Duodenal mucosa (tissue), 2 donors: ENCODE results near the gene RAB36.

Experiments used
- H3K27ac ChIP-seq: one replicate; pipeline ENCODE4 v1.7.0; 2013; ENCODE audit warnings: low read depth, low read length
- H3K27me3 ChIP-seq, 2 donors: one replicate each; pipeline ENCODE4 v1.7.0; 2013; ENCODE audit warnings: low read length in 2 of 2, control low read depth in 1 of 2; ENCODE audit not compliant: insufficient read depth in 2 of 2, control insufficient read depth in 1 of 2
- H3K36me3 ChIP-seq, 2 donors: one replicate each; pipeline ENCODE4 v1.7.0; 2013; ENCODE audit warnings: low read length in 2 of 2, control low read depth in 1 of 2; ENCODE audit not compliant: insufficient read depth in 2 of 2, control insufficient read depth in 1 of 2
- H3K4me1 ChIP-seq, 2 donors: one replicate each; pipeline ENCODE4 v1.7.0; 2013; ENCODE audit warnings: low read length in 2 of 2, control low read depth in 1 of 2; ENCODE audit not compliant: insufficient read depth in 2 of 2, control insufficient read depth in 1 of 2
- H3K4me3 ChIP-seq, 2 donors: one replicate each; pipeline ENCODE4 v1.7.0; 2013; ENCODE audit warnings: low read length in 2 of 2, low read depth in 1 of 2
- H3K9ac ChIP-seq, 2 donors: one replicate each; pipeline ENCODE4 v1.7.0; 2013; ENCODE audit warnings: low read length in 2 of 2, low read depth in 1 of 2
- H3K9me3 ChIP-seq, 2 donors: one replicate each; pipeline ENCODE4 v1.7.0; 2013; ENCODE audit warnings: low read length in 2 of 2, control low read depth in 1 of 2; ENCODE audit not compliant: control insufficient read depth in 1 of 2

The RAB36 gene

DNA sequence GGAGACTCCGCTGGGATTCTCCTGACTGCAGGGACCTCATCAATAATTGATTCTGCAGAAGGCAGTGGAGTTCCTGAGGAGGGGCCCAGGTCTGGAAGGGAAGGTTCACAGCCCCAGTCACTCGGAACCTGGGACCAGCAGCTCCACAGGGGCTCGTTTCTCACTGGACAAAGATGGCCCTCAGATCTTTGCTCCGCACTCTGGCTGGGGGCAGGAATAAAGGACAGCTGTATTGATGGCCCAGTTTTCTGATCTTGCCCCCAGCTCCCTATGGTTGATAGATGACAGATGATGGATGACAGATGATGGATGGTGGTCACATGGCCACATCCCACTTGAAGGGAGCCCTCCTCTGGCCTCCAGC lies 23.7 kb downstream of the RAB36 start:
- no peak overlapping the region for H3K9ac ChIP-seq
- H3K9me3 ChIP-seq: no peaks in the 10 kb centered on the region
- H3K27me3 ChIP-seq: no peaks in the 10 kb centered on the region
- peaks cover 0 to 3% of the 10 kb centered on the region in 2 donors for H3K4me1 ChIP-seq
- H3K4me3 ChIP-seq: no peak overlapping the region
- no peak overlapping the region for H3K27ac ChIP-seq
- no peaks in the 10 kb centered on the region for H3K36me3 ChIP-seq

DNA sequence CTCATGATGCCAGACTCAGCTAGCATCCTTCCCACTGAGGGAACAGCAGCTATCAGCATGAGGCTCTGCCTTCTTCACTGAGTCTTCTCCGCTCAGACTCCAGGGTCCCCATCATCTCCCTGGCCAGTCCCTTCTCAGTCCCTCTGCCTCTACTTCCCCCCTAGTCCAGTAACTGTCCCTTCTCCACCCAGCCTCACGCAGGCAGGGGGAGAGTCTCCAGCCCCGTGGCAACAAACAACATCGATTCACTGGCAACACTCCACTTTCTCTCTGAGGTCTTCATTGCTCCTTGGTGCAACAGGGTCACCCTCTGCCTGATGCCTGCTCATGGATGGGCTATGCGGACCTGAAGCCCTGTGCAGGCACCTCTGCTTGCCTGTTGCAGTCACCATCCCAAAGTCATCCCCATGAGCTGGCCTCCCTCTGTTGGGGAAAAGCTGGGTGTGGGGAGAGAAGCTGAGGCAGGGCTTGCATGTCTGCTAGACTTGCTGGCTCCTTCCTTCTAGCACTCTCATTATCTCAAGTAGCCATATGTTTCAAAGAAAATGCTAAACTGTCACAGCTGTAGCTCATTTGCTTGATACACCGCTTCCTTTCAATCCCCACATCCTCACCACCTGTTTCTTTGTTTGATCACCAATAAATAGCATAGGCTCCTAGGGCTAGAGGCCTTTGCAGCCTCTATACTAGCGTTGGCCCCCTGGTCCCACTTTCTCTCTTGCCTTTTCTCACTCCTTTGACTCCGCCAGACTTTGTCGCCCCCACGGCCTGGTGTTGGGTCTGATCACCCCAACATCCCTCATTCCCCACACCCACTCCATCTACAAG lies 30.8 kb downstream of the RAB36 start:
- Histone ChIP-seq H3K36me3 (no peaks in the 10 kb centered on the region), H3K9me3 (peaks cover 0 to 9% of the 10 kb centered on the region in 2 donors), H3K9ac (no peak overlapping the region), H3K27me3 (no peaks in the 10 kb centered on the region), H3K4me3 (no peak overlapping the region), H3K27ac (no peak overlapping the region), H3K4me1 (peaks cover 17 to 23% of the 10 kb centered on the region in 2 donors)

DNA sequence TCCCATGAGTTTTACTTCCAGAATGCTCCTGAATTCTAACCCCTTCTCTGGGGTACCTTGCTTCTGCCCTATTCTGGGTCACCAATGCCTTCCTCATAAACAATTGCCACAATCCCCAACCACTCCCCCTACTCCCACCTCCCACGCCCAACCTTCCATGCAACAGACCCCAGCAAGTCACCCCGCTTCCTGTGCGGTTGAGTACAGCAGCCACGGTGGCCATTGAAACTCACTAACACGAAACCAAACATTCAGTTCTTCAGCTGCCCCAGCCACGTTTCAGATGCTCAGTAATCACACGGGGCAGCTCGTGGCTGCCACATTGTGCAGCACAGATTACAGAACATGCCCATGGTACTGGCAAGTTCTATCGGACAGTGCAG lies 31.4 kb downstream of the RAB36 start:
- Histone ChIP-seq H3K9me3 (peaks cover 0 to 9% of the 10 kb centered on the region in 2 donors), H3K27me3 (no peaks in the 10 kb centered on the region), H3K27ac (no peak overlapping the region), H3K36me3 (no peaks in the 10 kb centered on the region), H3K4me3 (no peak overlapping the region), H3K4me1 (peaks cover 20 to 27% of the 10 kb centered on the region in 2 donors), H3K9ac (no peak overlapping the region)

DNA sequence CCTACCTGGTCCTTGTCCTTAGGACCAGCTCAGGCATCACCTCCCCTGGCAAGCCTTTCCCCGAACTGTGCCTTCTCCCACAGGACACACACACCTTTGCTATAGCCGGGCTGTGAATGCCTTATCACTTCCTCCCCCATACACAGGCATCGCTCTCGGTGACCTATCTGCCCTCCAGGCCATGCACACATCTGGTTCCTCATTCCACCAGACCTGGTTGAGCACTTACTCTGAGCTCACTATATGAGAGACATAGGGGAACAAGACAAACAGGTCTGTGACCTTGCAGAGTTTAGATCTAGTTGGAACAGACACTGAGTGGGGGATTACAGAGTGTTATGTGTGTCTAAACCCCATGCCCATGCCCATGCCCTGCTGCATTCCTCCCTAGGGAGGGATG lies 31.9 kb downstream of the RAB36 start:
- Histone ChIP-seq H3K4me1 (peaks cover 25 to 33% of the 10 kb centered on the region in 2 donors), H3K36me3 (no peaks in the 10 kb centered on the region), H3K9ac (no peak overlapping the region), H3K27ac (no peak overlapping the region), H3K4me3 (no peak overlapping the region), H3K27me3 (no peaks in the 10 kb centered on the region), H3K9me3 (peaks cover 0 to 9% of the 10 kb centered on the region in 2 donors)

DNA sequence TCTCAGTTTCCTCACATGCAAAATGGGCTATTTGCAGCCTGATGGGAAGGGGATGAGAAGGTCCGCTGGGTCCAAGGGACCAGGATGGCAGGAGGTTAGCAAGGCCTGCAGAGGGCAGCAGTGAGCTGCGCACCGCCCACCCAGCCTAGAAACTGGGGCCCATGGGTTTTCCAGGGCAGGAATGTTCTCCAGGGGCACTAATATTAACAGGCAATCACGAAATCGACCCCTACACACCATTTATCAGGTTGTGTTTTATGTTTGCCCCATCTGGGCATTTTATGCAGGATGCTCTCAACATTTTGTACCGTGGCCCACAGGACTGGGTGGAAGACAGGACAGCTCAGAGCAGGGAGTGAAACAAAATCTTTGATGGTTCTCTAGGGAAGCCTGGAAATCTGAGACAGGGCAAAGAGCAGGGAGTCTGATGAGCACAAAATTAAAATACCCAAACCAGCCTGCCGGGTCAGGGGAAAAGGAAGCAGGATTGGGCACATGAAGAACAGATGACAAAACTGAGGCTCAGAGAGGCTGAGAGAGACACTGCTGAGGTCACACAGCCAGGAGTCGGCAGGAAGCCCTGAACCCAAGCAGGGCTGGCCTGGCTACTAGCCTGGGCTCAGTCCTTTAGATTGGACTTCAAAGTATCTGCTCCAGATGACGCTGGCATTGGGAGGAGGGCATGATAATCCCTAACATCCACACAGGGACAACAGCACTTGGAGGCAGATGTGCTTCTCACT lies 33.4 kb downstream of the RAB36 start:
- H3K27me3 ChIP-seq: no peaks in the 10 kb centered on the region
- peaks cover 0 to 9% of the 10 kb centered on the region in 2 donors for H3K9me3 ChIP-seq
- no peak overlapping the region for H3K4me3 ChIP-seq
- no peaks in the 10 kb centered on the region for H3K36me3 ChIP-seq
- peaks cover 40 to 48% of the 10 kb centered on the region in 2 donors for H3K4me1 ChIP-seq
- H3K27ac ChIP-seq: peak overlapping the region; percentile 36
- H3K9ac ChIP-seq: no peak overlapping the region

DNA sequence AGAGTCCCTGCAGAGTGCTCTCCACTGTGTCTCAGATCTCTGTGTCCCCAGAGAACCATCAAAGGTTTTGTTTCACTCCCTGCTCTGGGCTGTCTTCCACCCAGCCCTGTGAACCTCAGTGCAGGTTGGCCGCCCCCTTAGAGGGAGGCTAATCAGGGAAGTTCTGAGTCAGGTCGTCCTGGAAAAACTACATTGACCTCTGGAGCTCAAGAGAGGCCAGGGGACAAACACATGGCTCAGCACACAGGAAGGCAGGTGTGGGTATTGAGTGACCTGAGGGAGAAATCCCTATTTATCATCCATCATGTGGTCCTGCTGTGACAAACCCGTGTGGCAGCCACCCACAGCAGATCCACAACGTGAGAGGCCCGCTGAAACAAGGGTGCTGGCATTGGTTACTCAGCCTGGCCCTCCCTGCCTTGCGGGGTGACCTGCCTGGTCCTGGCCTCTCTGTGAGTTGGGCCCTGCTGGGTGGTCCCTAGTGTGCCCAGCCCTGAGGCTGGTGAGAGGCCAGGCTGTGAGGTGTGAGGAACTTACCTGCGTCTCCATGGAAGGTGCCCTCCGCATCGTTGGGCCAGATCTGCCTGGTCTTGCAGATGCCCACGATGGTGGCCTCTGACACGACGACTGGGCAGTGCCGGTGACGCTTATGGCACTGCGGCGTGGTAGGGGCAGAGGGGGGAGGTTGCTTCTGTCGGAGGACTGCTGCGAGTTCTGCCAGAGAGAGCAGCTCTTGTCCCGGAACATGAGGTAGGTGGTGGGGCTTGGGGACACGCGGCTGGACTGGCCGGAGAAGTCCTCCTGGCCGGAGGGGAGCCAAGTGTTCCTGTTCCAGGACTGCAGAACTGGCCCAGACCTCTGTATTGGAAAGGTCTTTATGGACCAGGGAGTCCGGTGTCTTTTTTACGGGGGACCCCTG lies 34.4 kb downstream of the RAB36 start:
- Histone ChIP-seq H3K9me3 (peaks cover 0 to 9% of the 10 kb centered on the region in 2 donors), H3K4me1 (peaks cover 43 to 54% of the 10 kb centered on the region in 2 donors), H3K4me3 (peak overlapping the region; percentile 63 to 74), H3K27ac (peak overlapping the region; percentile 46), H3K27me3 (no peaks in the 10 kb centered on the region), H3K36me3 (no peaks in the 10 kb centered on the region), H3K9ac (peak overlapping the region; percentile 8 to 62)

DNA sequence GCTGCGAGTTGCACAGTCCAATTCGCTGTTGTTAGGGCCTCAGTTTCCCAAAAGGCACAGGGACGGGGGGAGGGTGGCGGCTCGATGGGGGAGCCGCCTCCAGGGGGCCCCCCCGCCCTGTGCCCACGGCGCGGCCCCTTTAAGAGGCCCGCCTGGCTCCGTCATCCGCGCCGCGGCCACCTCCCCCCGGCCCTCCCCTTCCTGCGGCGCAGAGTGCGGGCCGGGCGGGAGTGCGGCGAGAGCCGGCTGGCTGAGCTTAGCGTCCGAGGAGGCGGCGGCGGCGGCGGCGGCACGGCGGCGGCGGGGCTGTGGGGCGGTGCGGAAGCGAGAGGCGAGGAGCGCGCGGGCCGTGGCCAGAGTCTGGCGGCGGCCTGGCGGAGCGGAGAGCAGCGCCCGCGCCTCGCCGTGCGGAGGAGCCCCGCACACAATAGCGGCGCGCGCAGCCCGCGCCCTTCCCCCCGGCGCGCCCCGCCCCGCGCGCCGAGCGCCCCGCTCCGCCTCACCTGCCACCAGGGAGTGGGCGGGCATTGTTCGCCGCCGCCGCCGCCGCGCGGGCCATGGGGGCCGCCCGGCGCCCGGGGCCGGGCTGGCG lies 35.1 kb downstream of the RAB36 start, which contains the start of gene BCR:
Gene BCR (plus strand): TSS at position 209 of the 592 bp plus-strand sequence. CDS start 452 bp downstream, outside the sequence.
- H3K9me3 ChIP-seq: peaks cover 0 to 9% of the 10 kb centered on the region in 2 donors
- peak within 1 kb of the TSS; percentile 62 to 87 for H3K9ac ChIP-seq
- H3K27me3 ChIP-seq: no peaks in the 10 kb centered on the region
- no peaks in the 10 kb centered on the region for H3K36me3 ChIP-seq
- H3K4me3 ChIP-seq: peak within 1 kb of the TSS; percentile 72 to 90
- peaks cover 48 to 59% of the 10 kb centered on the region in 2 donors for H3K4me1 ChIP-seq
- H3K27ac ChIP-seq: peak within 1 kb of the TSS; percentile 67

DNA sequence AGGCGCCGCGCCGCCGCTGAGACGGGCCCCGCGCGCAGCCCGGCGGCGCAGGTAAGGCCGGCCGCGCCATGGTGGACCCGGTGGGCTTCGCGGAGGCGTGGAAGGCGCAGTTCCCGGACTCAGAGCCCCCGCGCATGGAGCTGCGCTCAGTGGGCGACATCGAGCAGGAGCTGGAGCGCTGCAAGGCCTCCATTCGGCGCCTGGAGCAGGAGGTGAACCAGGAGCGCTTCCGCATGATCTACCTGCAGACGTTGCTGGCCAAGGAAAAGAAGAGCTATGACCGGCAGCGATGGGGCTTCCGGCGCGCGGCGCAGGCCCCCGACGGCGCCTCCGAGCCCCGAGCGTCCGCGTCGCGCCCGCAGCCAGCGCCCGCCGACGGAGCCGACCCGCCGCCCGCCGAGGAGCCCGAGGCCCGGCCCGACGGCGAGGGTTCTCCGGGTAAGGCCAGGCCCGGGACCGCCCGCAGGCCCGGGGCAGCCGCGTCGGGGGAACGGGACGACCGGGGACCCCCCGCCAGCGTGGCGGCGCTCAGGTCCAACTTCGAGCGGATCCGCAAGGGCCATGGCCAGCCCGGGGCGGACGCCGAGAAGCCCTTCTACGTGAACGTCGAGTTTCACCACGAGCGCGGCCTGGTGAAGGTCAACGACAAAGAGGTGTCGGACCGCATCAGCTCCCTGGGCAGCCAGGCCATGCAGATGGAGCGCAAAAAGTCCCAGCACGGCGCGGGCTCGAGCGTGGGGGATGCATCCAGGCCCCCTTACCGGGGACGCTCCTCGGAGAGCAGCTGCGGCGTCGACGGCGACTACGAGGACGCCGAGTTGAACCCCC lies 35.8 kb downstream of the RAB36 start:
- H3K36me3 ChIP-seq: no peaks in the 10 kb centered on the region
- H3K27ac ChIP-seq: peak overlapping the region; percentile 67
- peak overlapping the region; percentile 50 to 87 for H3K9ac ChIP-seq
- peaks cover 48 to 59% of the 10 kb centered on the region in 2 donors for H3K4me1 ChIP-seq
- no peaks in the 10 kb centered on the region for H3K27me3 ChIP-seq
- peaks cover 0 to 4% of the 10 kb centered on the region in 2 donors for H3K9me3 ChIP-seq
- peak overlapping the region; percentile 72 to 90 for H3K4me3 ChIP-seq
